ENCODE data around the gene UNC5C. TPM values are rescaled to one million over a fixed set of nuclear protein-coding genes. Genes with fewer than 3 reads are reported as not detected.

The UNC5C gene
- total RNA-seq, 2 donors from 2014 or later, result not detected

DNA sequence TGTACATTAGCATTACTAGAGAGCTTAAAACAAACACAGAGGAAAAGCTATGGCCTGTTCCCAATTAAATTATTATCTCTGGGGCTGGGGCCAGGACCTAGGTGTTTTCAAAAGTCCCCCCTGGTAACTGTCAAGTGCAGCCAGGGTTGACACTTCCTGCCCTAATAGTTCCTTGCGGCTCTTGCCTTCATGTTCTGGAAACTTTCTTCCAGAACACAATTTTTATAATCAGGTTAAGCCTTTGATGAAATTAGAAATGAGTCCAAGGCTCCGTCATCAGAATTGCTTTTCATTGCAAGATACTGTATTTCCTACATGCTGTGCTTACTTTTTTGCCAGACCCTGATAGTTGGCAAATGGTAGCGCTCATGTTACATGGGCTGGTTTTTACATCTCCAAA lies 229.6 kb downstream of the UNC5C start:
- Mint-ChIP-seq H3K9me3 (no peaks in the 10 kb centered on the region), H3K27ac (no peak overlapping the region), H3K27me3 (peaks cover 0 to 3% of the 10 kb centered on the region in 2 donors), H3K36me3 (no peaks in the 10 kb centered on the region), H3K4me3 (no peak overlapping the region), H3K4me1 (ENCODE audit: low read depth in 2 of 2) (no peaks in the 10 kb centered on the region)
- no peak for DNase-seq (ENCODE audit: low spot score)
- no peak for ATAC-seq

DNA sequence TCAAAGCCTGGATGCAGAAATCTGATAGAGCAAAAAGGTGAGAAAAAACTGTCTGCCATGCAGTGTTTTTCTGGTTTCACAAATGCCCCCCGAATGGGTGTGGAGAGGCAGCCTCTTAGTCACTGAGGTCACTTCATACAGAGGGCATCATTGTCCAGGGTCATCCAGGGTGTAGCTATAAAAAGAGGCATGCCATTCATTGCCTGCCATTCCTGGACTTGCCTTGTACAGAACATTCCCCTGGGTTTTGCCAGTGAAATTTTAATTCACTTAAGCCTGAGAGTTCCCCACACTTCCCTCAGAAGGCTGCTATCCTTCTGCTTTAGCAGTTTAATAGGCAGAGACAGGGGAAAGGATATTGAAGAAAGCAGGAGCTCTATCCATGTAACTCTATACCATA lies 230.3 kb downstream of the UNC5C start:
- peaks cover 0 to 3% of the 10 kb centered on the region in 2 donors for H3K27me3 Mint-ChIP-seq
- no peak overlapping the region for H3K4me3 Mint-ChIP-seq

DNA sequence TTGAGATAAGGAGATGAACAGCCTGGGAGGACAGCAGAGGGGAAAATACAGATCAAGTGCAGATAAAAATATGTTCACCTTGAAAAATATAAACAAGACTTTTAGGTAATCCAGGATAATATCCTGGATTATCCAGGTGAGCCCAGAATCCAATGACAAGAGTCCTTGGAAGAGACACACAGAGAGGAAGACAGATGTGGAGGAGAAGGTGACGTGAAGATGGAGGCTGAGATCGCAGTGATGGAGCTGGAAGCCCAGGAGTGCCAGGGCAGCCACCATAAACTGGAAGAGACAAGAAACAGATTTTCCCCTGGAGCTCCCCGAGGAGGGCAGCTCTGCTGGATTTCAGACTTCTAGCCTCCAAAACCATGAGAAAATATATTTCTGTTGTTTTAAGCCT lies 230.7 kb downstream of the UNC5C start:
- Mint-ChIP-seq H3K27ac (no peak overlapping the region), H3K36me3 (no peaks in the 10 kb centered on the region), H3K4me3 (no peak overlapping the region), H3K9me3 (no peaks in the 10 kb centered on the region), H3K27me3 (peaks cover 0 to 3% of the 10 kb centered on the region in 2 donors), H3K4me1 (ENCODE audit: low read depth in 2 of 2) (no peaks in the 10 kb centered on the region)
- ATAC-seq, result no peak
- no peak for DNase-seq (ENCODE audit: low spot score)

More for the DNA sequence above, 230.3 kb downstream of the UNC5C start:
- ATAC-seq, result no peak
- Mint-ChIP-seq H3K9me3 (no peaks in the 10 kb centered on the region), H3K27ac (no peak overlapping the region), H3K36me3 (no peaks in the 10 kb centered on the region), H3K4me1 (ENCODE audit: low read depth in 2 of 2) (no peaks in the 10 kb centered on the region)
- no peak for DNase-seq (ENCODE audit: low spot score)

DNA sequence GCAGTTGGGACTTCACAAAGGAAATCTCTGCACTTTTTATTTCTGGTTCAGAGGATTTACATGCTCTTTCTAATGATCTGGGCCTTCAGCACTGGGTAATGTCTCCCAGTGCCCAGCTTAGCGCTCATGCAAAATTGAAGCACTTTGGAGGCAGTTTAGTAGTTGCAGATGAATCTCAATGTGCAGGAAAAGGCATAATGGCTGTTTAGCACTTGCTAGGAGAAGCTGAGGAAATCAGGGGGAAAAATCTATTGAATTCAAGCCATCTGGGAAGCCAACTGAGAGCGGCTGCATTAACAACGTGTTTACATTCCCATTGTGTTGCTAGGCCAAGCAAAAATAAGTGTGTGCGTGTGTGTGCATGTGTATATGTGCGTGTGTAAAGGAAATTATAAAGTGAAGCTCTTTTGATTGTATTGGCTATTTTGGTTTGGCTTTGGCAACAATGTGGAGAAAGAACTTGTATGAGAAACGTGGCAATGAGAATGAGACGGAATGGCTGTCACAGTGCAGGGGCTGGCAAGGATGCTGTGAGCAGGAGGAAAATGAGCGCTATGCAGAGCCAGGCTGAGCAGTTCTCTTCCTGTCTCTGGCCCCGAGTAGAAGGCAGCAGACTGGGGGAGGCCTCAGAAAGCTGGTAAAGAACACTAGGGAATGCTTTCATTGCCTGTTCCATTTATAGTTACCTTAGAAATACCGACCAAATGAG lies 231.5 kb downstream of the UNC5C start:
- Mint-ChIP-seq H3K36me3 (no peaks in the 10 kb centered on the region), H3K4me3 (no peak overlapping the region), H3K9me3 (no peaks in the 10 kb centered on the region), H3K27me3 (peaks cover 0 to 3% of the 10 kb centered on the region in 2 donors), H3K4me1 (ENCODE audit: low read depth in 2 of 2) (no peaks in the 10 kb centered on the region), H3K27ac (no peak overlapping the region)
- ATAC-seq (no peak), DNase-seq (ENCODE audit: low spot score) (no peak)

DNA sequence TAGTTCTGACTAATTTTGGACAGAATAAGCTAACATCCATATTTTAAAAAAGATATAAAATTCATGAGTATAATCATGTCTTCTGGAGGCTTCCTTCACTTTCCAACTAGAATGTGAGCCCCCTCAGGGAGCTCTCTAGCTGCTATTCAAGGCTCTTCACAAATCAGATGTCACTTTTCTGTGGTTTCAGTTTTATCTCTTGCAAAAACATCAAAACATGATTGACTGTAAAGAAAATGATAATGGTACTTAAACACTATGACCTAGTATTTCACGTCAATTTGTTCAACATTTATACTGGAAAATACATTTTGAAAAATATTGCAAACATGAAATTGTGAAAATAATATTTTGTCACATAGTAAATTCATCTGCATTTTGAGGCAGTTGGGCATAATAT lies 234.2 kb downstream of the UNC5C start:
- no peak overlapping the region for H3K4me3 Mint-ChIP-seq
- peaks cover 0 to 3% of the 10 kb centered on the region in 2 donors for H3K27me3 Mint-ChIP-seq
- H3K27ac Mint-ChIP-seq, result no peak overlapping the region
- H3K9me3 Mint-ChIP-seq, result no peaks in the 10 kb centered on the region
- no peak for ATAC-seq
- no peaks in the 10 kb centered on the region for H3K4me1 Mint-ChIP-seq (ENCODE audit: low read depth in 2 of 2)
- H3K36me3 Mint-ChIP-seq, result no peaks in the 10 kb centered on the region
- no peak for DNase-seq (ENCODE audit: low spot score)

DNA sequence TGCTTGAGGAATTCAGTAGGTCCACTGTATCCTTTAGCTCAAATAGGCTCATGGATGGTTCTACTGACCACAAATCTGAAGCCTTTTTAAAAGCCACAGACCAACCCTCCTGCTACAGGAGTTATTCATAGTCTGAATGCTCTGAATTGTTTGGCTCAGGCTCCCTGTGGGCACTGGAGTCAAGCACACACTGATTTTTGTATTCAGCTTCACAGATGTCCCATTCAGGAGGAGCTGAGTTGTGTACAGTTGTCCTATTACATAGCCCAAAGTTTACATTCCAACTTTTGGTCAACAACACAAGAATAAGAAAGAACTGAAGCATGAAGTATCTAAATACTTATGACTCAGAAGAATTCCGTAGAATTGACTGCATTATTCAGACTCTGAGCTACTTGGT lies 243.9 kb downstream of the UNC5C start:
- Mint-ChIP-seq H3K27ac (no peak overlapping the region), H3K9me3 (no peaks in the 10 kb centered on the region), H3K4me3 (no peak overlapping the region), H3K36me3 (no peaks in the 10 kb centered on the region), H3K27me3 (no peaks in the 10 kb centered on the region), H3K4me1 (ENCODE audit: low read depth in 2 of 2) (no peaks in the 10 kb centered on the region)
- no peak for ATAC-seq
- DNase-seq (ENCODE audit: low spot score), result no peak

DNA sequence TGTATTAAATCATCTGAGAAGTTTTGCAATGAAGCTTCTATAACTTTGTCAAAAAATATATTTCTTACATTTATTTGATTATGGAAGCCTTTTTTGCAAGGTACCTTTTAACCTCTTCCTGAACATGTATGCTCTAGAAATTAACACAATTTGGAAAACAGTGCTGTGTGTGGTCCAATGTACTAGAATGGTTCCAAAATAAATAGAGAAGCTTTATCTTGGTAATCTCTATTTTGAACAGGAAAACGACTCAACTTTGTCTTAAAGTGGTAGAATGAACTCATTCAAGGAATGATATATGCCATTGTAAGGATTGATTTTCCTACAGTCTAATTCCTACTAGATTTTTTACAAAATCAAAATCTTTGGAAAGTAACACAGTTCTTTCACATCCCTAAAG lies 248.5 kb downstream of the UNC5C start:
- Mint-ChIP-seq H3K27ac (no peak overlapping the region), H3K4me3 (no peak overlapping the region), H3K4me1 (ENCODE audit: low read depth in 2 of 2) (no peaks in the 10 kb centered on the region), H3K9me3 (peaks cover 8% of the 10 kb centered on the region), H3K27me3 (no peaks in the 10 kb centered on the region), H3K36me3 (peaks cover 10% of the 10 kb centered on the region)
- ATAC-seq (no peak), DNase-seq (ENCODE audit: low spot score) (no peak)

DNA sequence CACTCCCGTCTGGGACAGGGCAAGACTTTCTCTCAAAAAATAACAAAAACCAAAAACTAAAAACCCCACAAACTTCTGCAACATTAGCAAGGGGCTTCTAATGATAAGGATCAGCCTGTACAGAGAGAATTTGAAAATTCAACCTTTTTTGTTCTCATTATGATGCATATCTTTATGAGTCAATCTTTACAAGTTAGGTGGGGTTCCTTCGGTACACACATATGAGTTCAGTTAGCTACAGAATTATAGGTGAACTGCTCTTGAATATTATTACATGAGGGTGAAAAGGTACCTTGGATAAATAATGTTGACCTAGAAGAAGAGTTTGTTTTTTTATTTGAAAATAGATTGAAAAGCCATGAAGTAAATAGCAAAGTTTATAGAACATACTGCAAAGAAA lies 252.7 kb downstream of the UNC5C start:
- Mint-ChIP-seq H3K27ac (no peak overlapping the region), H3K4me3 (no peak overlapping the region), H3K4me1 (ENCODE audit: low read depth in 2 of 2) (peaks cover 4 to 7% of the 10 kb centered on the region in 2 donors), H3K9me3 (peaks cover 8% of the 10 kb centered on the region), H3K36me3 (peaks cover 10% of the 10 kb centered on the region), H3K27me3 (no peaks in the 10 kb centered on the region)
- ATAC-seq, result no peak
- DNase-seq (ENCODE audit: low spot score), result no peak

DNA sequence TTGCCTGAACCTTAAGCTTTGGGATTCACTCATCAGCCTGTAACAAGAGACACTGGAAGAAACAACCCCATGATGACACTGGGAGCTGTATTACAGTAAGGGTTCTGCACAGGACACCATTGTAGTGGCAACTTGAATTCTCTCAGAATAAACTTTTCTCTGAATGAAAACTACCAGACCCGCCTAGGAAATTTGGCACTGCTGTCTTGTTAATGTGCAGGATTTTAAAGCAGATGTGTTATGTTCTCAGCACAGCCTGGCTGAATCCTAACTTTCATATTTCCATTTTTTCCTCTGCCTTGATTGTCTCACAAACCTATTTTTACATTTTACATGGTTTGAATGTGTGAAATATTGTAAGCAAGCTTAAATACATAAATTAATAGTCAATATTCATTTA lies 253.6 kb downstream of the UNC5C start:
- Mint-ChIP-seq H3K36me3 (peaks cover 10% of the 10 kb centered on the region), H3K4me1 (ENCODE audit: low read depth in 2 of 2) (peaks cover 11 to 13% of the 10 kb centered on the region in 2 donors), H3K4me3 (no peak overlapping the region), H3K27me3 (no peaks in the 10 kb centered on the region), H3K27ac (no peak overlapping the region), H3K9me3 (peaks cover 8% of the 10 kb centered on the region)
- ATAC-seq (no peak), DNase-seq (ENCODE audit: low spot score) (no peak)

DNA sequence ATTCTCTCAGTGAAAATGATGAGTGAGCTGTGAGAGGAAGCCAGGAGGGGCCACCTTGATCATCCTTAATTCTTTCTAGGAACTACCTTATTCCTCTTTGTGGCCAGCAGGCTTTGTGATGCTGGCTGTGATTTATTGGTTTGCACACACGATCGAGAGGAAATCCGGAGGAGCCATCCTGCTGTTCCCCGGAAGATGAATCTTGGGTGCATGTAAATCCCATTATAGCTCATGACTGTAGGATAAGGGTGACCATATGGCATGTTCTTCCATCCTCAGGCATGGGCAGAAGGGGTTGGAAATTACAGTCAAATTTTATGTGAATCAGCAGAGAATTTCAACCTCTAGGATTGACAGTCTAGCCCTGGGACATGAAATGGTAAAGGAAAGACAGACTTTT lies 254.5 kb downstream of the UNC5C start:
- peaks cover 11 to 13% of the 10 kb centered on the region in 2 donors for H3K4me1 Mint-ChIP-seq (ENCODE audit: low read depth in 2 of 2)
- H3K27ac Mint-ChIP-seq, result no peak overlapping the region
- H3K4me3 Mint-ChIP-seq, result no peak overlapping the region
- ATAC-seq (no peak), DNase-seq (ENCODE audit: low spot score) (no peak)
- peaks cover 8% of the 10 kb centered on the region for H3K9me3 Mint-ChIP-seq
- no peaks in the 10 kb centered on the region for H3K27me3 Mint-ChIP-seq
- H3K36me3 Mint-ChIP-seq, result peaks cover 8% of the 10 kb centered on the region

DNA sequence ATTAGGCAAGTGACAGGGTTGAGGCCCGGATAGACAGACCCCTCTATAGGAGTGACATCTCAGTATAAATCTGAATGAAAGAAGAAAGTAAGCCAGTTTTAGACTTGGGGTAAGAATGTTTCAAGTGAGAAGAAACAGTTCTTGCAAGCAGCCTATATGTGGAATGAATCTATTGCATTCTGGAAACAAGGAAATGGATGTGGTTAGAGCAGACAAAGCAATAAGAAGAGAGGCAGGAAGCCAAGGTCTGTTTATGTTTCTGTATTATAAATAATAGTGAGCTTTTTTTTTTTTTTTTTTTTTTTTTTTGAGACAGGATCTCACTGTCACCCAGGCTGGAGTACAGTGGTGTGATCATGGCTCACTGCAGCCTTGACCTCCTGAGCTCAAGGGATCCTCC lies 255.8 kb downstream of the UNC5C start:
- Mint-ChIP-seq H3K9me3 (peaks cover 3% of the 10 kb centered on the region), H3K27ac (no peak overlapping the region), H3K4me1 (ENCODE audit: low read depth in 2 of 2) (peaks cover 11 to 17% of the 10 kb centered on the region in 2 donors), H3K4me3 (no peak overlapping the region), H3K36me3 (no peaks in the 10 kb centered on the region), H3K27me3 (no peaks in the 10 kb centered on the region)
- ATAC-seq, result peak in 1 of 2 donors; percentile 20
- DNase-seq (ENCODE audit: low spot score), result no peak

DNA sequence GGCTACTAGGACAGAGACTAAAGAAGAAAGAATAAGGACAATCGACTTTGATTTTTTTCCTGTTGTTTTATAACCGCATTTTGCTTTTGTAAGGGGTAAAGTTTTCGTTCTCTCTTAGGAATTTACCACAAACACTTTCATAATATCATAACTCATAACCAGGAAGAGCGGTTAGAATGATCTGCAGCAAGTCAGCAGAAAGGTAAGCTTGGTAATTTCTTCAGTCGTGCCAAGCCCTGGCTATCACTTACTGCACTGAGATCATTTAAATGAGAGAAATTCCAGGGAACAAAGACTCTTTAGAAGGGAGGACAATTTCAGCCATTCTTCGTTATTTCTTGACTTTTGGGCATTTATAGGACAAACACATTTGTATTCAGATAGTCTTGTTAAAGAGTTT lies 258.1 kb downstream of the UNC5C start:
- peaks cover 11 to 17% of the 10 kb centered on the region in 2 donors for H3K4me1 Mint-ChIP-seq (ENCODE audit: low read depth in 2 of 2)
- no peak for DNase-seq (ENCODE audit: low spot score)
- ATAC-seq, result peak in 1 of 2 donors; percentile 50
- H3K9me3 Mint-ChIP-seq, result no peaks in the 10 kb centered on the region
- H3K36me3 Mint-ChIP-seq, result no peaks in the 10 kb centered on the region
- no peak overlapping the region for H3K4me3 Mint-ChIP-seq
- H3K27me3 Mint-ChIP-seq, result no peaks in the 10 kb centered on the region
- no peak overlapping the region for H3K27ac Mint-ChIP-seq

DNA sequence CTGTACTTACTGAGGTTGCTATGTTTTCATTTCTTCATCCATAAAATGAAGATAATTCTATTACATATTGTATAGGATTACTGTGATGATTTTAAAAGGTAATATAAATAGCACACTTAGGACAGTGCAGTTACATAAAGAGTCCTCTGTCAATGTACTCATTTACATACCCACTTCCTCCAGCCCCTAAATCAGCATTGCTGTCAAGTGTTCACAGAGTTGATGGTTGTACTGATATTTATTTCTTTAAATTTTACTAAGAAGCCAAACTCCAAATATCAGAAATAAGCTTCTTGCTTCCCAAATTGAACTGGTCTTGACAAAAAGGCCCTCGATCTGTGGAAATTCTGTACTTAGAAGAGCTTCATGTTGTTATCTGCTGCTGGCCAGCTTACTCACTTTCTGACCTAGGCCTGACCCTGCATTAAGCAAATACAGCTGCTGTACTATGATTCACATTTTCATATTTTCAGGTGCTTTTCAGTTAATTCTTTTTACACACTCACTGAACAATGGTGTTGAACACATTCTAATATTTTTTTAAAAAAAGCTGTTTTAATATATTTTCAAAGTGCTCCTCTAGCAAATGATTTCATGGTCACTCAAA lies 259.6 kb downstream of the UNC5C start:
- Mint-ChIP-seq H3K4me1 (ENCODE audit: low read depth in 2 of 2) (peaks cover 11 to 17% of the 10 kb centered on the region in 2 donors), H3K27me3 (no peaks in the 10 kb centered on the region), H3K27ac (no peak overlapping the region), H3K9me3 (no peaks in the 10 kb centered on the region), H3K36me3 (no peaks in the 10 kb centered on the region), H3K4me3 (no peak overlapping the region)
- ATAC-seq (no peak), DNase-seq (ENCODE audit: low spot score) (no peak)

DNA sequence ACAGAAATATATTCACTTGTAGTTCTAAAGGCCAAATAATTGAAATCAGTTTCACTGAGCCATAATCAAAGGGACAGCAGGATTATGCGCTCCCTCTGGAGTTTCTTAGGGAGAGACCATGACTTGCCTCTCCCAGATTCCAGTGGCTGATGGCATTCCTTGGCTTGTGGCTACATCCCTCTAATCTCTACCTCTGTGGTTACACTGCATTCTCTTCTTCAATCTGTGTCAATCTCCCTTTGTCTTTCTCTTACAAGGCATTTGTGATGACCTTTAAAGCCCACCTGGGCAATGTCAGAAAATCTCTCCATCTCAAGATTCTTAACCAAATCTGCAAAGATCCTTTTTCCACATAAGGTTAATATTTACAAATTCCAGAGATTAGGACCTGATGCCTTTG lies 260.2 kb downstream of the UNC5C start:
- H3K27ac Mint-ChIP-seq, result no peak overlapping the region
- no peak overlapping the region for H3K4me3 Mint-ChIP-seq
- ATAC-seq (no peak), DNase-seq (ENCODE audit: low spot score) (no peak)
- peaks cover 11 to 15% of the 10 kb centered on the region in 2 donors for H3K4me1 Mint-ChIP-seq (ENCODE audit: low read depth in 2 of 2)
- no peaks in the 10 kb centered on the region for H3K9me3 Mint-ChIP-seq
- H3K36me3 Mint-ChIP-seq, result no peaks in the 10 kb centered on the region
- H3K27me3 Mint-ChIP-seq, result no peaks in the 10 kb centered on the region

Data from natural killer cell treated with Interleukin-12 subunit alpha and Interleukin-12 subunit beta and Interleukin-15 and Interleukin-18, amount 100 ng/mL, for 72 hours (primary cell).